Lung microvascular endothelial cell (primary cell): Measurements from ENCODE around the gene SAFB. TPM values are rescaled to one million over a fixed set of nuclear protein-coding genes. Genes with fewer than 3 reads are reported as not detected.
"Not testable (repeated sequence)": the region's sequence is repeated elsewhere in the genome, so short reads cannot be mapped to it uniquely, and the experiment has no call there.

Source experiments
- DNase-seq, 2 donors: peaks; one replicate each; pipeline versions ENCODE4 v3.0.0 to v3.0.0-alpha.2; 2010; ENCODE audit warnings: low read depth in 2 of 2
- total RNA-seq: library from RNA; depleted of rRNA; stranded (reverse); fragments of >200 nt; gene quantifications from 2 replicates; pipeline ENCODE4 v1.2.1, GENCODE V29; 2014

The SAFB gene
- total RNA-seq, 1 donor from 2014 or later: 38.5 TPM

DNA sequence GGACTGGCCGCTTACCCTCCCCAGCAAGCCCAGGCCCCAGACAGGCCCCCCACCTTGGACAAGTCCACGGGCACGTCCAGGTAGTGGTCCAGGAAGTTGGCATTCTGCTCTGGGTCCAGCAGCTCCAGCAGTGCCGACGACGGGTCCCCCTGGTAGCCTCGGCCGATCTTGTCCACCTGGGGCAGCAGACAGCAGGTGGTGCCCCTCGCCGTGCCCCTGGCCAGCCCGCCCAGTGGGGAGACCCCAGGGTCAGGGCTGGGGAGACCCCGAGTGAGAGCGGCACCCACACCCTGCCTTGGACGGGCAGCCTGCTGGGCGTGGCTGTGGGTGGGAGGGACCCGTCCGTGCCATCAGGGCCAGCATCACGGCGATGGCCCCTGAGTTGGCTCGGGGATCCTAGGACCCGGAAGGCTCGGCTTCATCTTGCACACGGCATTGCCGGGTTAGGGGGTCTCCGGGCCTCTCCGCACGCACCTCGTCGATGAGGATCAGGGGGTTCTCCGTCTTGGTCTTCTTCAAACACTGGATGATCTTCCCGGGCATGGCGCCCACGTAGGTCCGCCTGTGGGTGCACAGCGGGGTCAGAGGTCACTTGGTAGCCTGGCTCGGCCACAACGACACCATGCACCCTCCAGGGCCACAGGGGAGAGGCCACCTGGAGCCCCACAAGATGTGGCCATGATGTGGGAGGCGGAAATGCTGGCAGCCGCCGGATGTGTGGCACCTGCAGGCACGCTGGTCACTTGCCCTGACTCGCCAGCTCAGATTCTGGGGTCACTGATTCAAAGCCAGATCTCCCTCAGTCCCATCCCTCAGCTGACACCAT, 73.5 kb downstream of the SAFB start:
- DNase-seq: no peak

DNA sequence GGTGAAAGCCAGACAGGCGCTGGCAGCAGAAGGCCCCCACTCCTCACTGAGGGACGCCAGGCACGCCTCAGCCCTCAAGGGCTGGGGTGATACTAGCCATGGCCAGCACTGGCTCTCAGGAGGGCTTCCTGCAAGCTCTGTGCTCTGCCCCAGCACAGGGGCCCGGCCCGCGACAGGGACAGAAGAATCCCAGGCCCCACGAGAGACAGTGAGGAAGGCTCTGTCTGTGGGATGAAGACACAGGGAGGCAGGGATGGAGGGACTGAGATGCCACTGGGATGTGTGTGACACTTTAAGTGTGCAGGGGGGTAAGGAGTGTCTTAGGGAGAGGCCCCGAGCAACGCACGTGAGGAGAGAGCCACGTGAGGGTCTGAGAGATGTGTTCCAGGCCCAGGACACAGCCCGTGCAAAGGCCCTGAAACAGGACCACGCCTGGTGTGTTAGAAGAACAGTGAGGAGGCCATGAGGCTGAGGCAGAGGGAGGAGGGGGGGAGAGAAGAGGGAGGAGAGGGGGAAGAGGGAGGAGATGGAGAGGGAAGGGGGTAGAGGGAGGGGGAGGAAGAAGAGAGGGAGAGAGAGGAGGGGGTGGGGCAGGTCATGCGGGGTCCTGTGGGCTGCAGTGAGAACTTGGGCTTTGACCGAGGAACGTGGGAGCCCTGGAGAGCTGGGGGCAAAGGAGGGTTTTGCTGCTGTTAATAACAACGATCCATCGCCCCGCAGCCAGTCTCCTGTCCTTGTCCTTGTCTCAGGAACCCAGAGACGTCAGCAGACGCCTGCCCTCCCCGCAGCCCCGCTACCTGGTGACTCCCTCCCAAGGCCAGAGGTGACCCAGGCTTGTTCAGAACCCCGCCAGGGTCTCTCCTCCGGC, 74.4 kb downstream of the SAFB start:
- DNase-seq: no peak

DNA sequence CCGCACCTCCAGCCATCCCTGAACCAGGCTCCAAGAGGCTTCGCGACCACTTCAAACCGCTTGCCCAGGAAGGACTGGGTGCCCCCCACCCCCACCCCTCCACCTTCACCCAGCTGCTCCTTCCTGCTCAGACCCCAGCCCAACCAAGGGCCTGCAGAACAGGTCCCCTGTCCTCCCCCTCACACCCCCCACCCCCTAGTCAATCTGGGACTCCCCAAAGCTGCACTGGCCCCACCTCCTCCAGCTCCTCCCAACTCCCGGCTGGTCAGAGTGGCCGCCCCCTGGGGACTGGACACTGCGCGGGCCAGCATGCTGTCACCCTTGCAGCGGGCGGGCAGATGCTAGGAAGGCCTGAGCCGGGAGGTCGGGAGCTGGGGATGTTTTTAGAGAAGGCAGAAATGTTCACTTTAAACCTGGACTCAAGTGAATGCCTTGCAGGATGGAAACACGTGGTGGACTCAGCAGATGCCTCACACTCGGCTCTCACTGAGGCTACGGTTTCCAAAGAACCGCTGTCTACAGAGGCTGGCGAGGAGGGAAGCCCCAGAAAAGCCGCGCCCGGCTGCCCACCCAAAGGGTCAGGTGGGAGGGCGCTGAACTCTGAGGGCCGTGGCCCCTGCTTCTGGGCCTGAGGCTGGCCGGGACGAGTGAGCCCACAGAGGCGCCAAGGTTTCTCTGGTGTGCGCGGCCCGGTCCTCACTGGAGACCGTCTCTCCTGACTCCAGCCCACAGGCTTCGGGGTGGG, 75.2 kb downstream of the SAFB start:
- no peak for DNase-seq

DNA sequence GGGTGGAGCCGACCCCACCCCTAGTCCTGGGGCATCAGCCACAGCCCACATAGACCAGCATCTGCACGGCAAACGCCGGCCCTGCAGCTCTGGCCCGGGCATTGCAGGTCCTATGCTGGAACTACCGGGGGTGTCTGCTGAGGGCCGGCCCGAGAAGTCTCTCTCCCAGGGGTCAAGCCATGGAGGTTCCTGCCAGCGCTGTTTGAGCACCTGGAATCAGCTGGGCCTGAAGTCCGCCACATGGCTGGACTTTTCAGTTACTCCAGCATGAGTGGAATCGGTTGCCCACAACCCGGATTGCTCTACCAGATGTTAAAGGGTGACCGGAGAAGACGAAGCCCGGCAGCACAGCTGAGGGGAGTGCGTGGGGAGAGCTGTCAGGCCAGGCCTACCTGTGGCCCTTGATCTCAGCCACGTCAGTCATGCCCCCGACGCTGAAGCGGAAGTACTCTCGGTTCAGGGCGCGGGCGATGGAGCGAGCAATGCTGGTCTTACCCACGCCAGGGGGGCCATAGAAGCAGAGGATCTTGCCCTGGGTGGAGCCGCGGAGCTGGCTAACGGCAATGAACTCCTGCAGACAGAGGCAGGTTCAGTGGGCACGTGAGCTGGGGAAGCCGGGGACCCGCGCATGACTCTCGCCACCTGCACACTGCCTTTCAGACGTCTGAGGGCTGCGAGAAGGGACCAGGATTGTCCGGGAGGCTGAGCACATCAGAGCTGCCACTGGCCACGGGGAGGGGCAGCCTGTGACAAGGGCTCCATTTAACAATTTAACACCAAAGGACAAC, 75.9 kb downstream of the SAFB start:
- DNase-seq: no peak

DNA sequence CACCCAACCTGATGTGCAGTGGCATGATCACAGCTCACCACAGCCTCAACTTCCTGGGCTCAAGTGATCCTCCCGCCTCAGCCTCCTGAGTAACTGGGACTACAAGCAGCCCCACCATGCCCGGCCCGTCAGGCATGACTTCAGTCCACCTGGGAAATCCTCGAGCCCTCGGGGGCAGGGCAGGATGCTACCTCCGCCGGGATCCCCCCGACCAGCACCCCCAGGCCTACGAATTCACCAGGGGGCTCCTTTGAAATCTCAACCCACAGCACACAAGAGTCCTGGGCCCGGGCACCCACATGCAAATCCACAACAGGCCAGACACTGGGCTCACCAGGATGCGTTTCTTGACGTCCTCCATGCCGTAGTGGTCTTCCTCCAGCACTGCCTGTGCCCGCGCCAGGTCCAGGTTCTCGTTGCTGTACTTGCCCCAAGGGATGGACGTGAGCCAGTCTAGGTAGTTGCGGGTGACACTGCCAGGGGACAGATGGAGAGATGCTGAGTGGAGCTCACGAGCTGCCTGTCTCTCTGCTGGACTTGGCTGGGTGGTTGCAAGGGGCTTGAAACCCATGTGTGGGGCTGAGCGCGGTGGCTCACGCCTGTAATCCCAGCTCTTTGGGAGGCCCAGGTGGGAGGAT, 77.7 kb downstream of the SAFB start:
- DNase-seq: no peak

DNA sequence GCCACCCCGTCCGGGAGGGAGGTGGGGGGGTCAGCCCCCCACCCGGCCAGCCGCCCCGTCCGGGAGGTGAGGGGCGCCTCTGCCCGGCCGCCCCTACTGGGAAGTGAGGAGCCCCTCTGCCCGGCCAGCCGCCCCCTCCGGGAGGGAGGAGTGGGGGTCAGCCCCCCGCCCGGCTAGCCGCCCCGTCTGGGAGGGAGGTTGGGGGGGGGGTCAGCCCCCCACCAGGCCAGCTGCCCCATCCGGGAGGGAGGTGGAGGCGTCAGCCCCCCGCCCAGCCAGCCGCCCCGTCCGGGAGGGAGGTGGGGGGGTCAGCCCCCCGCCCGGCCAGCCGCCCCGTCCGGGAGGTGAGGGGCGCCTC, 79.1 kb downstream of the SAFB start:
- not testable (repeated sequence) for DNase-seq

DNA sequence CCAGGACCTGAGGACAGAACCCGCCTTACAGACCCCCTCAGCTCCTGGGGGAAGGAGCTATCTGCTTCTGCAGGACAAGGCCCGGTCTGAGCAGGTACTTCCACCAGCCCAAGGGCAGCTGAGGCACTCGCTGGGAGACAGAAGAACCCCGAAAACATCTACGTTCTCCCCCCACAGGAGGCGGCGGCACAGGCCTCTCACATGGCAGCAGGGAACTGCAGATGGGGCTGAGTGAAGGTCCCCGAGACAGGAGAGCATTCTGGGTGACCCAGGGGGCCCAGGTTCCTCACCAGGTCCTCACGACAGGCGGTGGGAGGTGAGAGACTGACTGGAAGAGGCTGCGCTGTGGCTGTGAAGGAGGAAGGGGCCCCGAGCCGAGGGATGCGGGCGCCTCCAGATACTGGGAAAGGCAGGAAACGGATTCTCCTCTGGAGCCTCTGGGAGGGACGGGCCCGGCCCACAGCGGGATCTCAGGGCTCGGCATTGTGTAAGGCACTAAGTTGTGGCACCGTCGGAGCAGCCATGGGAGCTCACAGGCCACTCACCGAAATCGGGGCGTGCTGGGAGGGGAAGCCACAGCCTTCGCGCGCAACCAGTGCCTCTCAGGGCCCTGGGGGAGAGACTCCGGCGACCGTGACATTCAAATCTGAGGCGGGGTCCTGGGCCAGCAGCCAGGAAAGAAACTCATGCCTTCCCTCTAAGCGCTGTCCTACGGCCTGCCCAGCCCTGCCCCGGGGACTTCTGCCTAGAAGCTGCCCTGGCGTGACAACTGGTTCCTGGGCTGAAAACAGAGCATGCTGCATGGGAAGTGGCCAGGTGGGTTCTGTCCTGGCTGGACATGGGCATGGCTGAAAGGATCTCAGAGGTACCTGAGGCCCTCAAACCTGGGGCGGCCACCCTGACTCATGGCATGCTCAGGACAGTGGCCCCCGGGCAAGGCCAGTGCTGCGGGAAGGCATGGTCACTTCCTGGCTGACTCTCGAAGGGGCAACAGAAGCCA, 81.2 kb downstream of the SAFB start:
- DNase-seq: no peak

DNA sequence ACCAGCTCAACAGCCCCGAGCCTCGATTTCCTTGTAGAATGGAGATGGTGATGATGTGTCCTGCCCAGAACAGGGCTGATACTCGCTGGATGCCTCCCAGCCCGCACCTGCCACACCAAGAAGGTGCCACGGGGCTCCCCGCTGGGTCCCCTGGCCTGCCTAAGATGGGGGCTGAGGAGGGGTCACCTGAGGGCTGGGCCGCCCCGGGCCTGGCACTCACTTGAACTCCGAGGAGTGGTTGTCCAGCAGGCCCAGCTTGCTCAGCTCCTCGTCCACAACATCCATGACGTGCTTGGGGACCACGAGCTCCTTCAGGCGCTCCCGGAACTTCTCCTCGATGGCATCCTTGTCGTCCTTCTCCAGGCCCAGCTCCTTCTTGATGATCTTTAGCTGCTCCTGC, 82.7 kb downstream of the SAFB start:
- no peak for DNase-seq

DNA sequence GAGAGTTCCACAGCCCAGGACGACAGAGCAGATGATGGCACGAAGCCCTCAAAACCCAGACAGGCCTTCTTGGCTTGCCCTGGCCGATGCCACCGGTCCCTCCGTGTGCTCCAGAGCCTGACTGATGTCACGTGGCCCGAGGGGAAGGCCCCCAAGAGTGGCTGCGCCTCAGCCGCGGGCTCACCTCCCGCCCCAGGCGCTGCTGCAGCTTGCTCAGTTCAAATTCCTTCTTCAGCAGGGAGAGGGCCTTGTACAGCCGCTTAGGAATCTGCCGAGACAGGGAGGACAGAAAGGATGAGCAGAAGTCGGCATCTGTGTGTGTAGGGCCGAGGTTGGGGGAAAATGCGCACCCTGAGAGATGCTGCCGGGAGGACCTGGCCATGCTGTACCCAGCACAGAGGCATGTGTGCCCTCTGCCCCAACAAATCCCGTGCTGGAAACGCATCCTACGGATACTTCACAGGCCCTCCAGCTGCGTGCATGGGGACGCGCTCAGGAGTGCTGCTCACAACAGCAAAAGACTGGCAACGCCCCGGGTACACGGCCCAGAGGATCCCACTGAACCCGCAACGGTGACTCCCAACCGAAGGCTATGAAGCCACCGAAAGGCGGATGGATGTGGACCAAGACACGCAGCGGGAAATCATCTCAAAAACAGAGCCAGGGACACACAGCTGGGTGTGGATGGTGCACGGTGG, 84.1 kb downstream of the SAFB start:
- no peak for DNase-seq

DNA sequence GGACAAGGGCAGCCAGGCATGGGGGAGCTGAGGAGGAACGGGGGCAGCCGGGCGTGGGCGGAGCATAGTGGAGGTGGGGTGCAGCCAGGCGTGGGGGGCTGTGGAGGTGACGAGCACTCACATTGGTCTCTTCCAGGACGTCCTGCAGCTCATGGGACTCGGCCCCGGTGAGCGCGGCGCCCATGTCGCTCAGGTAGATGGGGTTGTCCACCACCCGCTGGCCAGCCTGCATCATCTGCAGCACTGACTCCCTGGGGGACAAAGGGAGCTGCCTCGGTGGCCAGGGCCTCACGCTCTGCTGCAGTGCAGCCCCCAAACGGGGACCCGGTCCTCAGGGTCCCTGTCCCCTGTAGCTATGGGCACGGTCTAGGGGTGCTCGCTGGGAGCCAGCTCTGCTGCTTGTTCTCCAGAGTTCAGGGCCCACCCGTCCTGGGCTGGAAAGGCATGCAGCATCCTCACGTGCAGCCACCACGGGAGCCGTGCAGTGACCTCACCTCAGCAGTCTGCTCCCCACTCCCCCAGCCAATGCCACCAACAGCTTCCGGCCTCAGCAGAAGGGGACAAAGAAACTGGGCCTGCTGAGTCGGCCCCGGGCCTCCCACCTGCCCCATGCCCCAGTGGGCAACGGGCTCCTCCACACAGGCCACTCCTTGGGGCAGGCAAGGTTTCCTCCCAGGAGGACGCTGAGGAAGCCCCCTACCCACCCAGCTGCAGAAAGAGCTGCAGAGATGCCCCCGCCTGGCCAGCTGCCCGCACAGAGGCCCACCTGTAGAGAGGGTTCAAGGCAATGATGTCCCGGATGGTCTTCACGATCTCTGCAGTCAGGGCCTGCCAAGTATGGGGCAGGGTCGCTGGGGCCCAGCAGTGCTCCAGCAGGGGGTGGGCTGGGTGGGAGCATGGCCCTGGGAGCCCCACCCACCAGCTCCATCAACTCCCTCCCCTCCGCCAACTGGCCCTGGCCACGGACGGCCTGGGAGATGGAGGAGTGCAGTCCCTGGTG, 85.0 kb downstream of the SAFB start:
- DNase-seq: no peak

DNA sequence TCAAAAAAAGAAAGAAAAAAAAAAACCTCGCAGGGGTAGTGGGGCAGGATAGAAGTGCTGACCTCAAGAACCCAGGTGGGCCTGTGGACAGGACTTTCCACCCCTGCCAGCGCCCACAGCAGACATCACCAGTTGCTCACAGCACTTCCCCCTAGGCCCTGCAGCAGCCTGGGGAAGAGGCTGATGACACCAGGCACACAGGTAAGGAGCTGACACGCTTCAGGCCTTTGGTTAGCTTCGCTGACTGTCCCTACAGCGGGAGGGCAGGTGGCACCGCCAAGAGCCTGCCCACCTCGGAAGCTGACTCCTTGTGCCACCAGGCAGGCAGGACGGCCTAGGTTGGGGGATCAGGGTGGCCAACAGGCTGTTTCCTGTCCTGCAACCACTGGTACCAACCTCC, 88.1 kb downstream of the SAFB start:
- no peak for DNase-seq

DNA sequence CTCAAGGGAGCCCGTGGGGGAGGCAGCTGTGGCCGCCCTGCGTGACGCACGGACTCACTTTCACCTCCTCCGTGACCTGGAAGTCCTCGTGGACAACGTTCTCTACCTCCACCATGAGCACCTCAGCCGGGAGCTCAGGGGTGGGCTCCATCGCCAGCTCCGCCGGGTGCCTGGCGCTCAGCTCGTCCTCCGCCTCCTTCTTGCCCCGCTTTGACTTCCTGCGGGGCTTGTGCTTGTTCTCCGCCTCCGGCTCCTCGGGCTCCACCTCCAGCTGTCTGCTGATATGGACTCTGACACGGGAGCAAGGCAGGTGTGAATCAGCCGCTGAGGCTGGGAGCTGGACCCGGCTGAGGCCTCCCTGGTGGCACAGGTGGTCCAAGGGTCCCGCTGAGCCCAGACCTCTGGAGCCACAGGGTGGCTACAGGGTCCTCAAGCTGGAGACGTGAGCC, 88.9 kb downstream of the SAFB start:
- DNase-seq: no peak

DNA sequence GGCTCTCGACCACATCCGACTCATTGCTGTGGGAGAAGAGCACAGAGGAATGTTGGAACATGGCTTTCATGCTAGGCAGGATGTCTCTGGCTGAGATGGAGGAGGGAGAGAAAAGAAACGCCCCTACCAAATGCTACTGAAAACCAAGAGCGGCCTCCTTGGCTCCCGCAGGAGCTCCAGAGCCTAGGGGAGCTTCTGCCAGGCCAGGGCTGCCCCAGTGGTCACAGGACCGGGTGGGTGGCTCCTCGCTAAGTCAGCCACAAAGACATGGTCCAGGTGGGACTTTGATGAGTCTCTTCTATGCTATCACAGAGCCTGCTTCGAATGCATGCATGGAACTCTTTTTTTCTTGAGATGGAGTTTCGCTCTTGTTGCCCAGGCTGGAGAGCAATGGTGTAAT, 90.3 kb downstream of the SAFB start:
- DNase-seq: no peak

DNA sequence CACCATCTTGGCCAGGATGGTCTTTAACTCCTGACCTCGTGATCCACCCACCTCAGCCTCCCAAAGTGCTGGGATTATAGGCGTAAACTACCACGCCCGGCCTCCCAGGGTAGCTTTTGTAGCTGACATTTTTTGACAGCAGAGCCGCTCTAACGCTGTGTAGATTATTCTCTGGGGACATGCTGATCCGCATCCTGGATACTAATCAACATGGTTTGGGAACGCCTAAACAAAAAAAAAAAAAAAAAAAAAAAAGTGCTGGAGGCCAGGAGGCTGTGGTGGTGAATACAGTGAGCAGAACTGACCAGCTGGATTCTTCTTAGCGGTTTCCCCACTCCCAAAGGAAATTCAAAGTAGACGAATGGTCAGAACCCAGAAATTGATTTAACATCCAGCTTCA, 91.9 kb downstream of the SAFB start:
- no peak for DNase-seq

DNA sequence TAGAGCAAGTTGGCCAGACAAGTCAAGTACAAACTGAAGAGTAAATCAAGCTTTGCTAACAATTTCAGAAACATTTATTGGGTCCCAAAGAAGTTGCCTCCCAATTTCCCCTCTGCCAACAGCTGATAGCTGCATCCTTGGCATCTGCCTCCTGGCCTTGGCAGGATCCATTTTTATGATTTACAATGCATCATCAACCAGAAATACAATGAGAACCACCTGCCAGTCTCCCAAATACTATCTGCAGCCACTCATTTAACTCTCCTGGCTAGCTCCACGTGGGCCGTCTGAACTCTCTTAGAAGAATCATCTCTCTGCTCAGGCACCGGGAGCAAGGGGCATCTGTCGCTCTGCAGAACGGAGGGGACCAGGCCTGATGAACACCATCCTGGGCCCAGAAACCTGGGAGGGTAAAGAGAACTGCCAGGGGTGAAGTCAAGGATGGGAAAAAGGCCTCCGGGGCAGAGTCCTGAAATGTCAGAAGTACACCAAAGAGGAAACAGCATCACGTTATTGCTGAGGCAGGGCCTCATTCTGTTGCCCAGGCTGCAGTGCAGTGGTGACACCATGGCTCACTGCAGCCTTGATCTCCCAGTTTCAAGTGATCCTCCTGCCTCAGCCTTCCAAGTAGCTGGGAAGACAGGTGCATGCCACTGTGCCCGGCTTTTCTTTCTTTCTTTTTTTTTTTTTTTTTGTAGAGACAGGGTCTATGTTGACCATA, 94.5 kb downstream of the SAFB start:
- no peak for DNase-seq
